NCI-H748 treated with DMSO at 0.1 percent for 48 hours (cell line): Measurements from ENCODE around the gene RERE.
"Not testable (repeated sequence)": the region's sequence is repeated elsewhere in the genome, so short reads cannot be mapped to it uniquely, and the experiment has no call there.

Source experiments
- DNase-seq: peaks from one replicate; lab custom pipeline; 2025; lab: John Stamatoyannopoulos, UW

The RERE gene

DNA sequence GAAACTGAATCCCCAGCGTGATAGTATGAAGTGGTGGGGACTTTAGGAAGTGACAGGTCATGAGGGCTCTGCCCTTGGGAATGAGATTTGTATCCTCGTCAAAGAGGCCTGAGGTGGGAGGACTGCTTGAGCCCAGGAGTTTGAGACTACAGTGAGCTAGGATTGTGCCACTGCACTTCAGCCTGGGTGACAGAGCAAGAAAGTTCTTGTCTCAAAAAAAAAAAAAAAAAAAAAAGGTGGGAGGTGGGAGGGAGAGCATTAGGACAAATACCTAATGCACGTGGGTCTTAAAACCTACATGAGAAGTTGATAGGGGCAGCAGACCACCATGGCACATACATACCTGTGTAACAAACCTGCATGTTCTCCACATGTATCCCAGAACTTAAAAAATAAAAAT lies 24.0 kb upstream of the RERE start:
- DNase-seq: no peak

DNA sequence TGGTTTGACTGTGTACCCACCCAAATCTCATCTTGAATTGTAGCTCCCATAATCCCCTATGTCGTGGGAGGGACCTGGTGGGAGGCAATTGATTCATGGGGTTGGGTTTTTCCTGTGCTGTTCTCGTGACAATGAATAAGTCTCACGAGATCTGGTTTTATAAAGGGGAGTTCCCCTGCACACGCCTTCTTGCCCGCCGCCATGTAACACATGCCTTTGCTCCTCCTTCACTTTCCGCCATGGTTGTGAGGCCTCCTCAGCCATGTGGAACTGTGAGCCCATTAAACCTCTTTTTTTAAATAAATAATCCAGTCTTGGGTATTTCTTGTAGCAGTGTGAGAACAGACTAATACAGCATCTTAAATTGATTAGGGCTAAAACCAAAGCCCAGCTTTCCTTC lies 22.6 kb upstream of the RERE start:
- DNase-seq: no peak

DNA sequence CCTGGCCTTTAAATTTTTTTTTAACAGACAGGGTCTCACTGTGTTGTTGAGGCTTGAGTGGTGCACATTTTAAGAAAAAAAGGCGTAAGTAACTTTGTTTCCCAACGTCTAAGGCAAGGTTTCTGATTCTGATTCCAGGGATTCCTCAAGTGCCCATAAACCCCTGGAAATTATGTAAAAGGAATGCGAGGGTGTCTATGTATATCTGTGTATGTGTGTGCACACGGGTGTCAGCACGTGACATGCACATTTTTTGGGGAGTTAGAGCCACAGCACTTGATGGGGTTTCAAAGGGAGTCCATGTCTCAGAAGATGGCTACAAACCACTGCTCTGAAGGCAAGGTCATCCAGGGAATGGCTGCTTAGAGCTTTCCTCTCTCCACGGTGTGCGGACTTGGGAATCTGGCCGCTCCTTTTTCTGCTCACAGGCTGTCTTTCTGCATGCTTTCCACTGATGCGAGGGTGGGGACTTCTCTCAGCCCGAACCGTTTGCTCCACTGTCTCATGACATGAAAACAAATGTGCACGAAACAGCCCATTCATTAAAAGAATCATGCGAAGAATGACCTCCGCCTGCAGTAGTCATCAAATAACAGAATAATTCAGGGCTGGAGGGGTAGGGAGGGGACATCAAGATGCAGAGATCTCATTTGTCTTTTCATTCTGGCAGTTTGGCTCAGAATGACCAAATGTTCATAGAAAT lies 18.7 kb upstream of the RERE start:
- no peak for DNase-seq

GRCh38 chr1:8831340-8831739 lies 13.9 kb upstream of the RERE start:
- no peak for DNase-seq

DNA sequence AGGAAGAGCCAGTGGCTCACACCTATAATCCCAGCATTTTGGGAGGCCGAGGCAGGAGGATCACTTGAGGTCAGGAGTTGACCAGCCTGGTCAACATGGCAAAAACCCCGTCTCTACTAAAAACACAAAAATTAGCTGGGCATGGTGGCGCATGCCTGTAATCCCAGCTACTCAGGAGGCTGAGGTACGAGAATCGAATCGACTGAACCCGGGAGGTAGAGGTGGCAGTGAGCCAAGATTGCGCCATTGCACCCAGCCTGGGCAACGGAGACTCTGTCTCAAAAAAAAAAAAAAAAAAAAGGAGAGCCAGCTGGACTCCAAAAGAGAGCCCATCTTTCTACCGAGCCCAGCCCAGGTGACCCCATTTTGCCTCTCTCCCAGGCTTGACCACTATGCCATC lies 13.3 kb upstream of the RERE start:
- not testable (repeated sequence) for DNase-seq

DNA sequence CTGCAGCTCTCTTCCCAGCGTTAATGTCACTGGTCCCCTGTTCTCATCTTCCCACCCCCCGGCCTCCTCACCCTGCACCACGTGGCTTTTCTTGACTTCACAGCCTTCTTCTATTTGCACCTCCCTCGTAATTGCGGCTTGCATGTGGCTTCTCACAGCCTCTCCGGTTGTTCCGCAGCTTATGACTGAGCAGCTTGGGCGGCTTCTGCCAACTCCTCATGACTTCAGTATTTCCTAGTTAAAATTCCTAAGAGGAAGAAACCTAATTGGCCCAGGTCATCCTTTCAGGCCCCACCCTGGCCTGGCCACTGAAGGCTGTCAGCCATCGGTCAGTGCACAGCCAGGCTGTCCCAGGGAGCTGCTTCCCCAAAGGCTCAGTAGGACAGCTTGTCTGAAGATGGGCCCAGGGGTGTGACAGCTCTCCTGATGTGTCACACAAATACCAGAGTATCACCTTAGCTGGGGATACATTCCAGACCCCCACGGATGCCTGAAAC lies 8.6 kb upstream of the RERE start:
- DNase-seq: no peak

GRCh38 chr1:8823295-8823664 lies 5.8 kb upstream of the RERE start:
- DNase-seq: no peak

DNA sequence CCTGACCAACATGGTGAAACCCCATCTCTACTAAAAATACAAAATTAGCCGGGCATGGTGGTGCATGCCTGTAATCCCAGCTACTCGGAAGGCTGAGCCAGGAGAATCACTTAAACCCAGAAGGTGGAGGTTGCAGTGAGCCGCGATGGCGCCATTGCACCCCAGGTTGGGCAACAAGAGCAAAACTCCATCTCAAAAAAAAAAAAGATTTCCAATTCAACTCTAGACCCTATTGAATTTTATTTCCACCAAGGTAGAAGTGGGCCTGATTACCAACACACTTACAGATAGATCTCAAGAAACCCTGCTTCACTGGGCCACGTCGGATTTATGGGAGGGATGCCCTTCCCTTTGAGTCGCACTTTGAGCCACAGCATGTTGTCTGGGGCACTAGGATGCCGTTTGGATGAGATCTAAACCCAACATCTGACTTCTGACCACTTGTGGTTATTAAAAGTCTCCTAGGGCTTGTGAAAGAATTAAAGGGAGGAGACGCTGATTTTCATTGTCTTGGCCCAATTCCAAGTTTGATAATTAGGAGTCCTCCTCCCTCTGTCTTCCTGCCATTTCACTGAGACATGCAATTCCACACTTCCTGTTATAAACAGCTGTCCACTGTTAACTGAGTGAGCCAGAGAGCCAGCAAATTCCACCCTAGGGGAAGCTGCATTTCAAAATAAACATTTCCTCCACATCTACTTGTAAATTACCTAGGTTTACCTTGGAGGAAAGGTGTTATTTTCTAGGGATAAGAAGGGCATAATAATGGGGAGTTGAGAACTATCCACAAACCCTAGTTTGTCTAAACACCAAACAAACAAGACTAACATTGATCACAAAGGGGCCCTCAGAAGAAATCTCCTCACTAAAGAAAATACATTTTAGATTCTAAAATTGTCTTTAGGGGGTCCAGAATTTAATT lies 5.2 kb upstream of the RERE start:
- peak; percentile 66 for DNase-seq

DNA sequence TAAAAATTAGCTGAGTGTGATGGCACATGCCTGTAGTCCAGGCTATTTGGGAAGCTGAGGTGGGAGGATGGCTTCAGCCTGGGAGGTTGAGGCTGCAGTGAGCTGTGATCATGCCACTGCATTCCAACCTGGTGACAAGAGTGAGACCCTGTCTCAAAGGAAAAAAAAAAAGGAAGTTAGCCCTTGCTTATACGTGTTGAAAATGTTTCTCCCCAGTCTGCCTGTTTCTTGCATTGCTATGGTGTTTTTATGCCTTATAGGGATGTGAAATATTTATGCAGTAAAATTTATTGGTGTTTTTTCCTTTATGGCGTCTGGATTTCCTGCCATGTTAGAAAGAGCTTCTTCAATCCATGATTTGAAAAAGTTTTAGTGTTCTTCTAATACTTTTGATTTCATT lies 3.6 kb upstream of the RERE start:
- DNase-seq: no peak

DNA sequence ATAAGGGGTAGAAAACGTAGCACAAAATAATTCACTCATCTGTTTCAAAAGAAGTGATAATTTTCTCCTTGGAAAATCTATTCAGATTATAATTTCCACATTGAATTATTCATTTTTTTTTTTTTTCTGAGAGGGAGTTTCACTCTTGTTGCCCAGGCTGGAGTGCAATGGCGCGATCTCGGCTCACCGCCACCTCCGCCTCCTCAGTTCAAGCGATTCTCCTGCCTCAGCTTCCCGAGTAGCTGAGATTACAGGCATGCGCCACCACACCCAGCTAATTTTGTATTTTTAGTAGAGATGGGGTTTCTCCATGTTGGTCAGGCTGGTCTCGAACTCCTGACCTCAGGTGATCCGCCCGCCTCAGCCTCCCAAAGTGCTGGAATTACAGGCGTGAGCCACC lies 1.3 kb upstream of the RERE start:
- DNase-seq: not testable (repeated sequence)

DNA sequence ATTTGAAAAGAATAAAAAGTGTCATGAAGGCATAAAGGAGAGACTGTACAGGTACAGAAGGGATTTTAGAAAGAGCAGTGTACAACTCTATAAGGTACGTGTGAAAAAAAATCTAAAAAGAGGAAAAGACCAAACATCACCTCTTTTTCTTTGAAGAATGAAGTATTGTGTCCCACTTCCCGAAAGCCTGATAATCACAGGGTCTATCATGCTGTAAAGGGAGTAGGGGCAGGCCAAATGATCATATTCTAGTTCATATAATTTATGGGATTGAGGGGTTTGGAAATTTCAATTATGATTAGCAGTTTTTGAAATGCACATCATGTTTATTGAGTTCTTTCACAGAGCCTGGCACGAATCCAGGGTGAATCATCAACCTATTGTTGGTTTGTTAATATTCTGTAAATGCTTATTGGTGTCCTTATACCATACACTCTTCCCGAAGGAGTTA lies 910 bp upstream of the RERE start:
- peak; percentile 49 for DNase-seq

DNA sequence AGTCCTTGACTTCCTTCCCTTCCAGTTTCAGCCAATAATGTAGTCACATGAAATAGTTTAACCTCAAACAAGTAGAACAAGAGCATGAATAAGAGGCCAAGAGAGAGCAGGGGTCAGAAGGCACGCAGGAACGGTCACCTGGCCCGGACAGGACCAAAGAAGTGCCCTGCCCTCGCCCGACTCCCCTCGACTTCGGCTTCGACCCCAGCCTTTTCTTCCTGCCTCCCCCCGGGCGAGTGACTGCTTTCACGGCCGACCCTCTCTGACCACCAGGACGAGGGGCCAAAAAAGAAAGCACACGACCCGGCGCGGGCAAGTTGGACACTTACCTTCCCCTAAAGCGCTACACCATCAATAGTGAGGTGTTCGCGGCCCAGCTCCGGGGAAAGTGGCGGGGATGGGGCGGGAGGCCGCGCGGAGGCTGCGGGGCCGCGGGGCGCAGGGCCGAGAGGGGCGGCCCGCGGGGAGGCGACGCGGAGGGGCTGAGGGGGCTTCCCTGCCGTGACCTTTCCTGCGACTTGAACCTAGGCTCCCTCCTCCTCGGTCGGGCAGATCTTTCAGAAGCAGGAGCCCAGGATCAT lies 519 bp downstream of the RERE start:
- no peak for DNase-seq

GRCh38 chr1:8816264-8816663 lies 1.2 kb downstream of the RERE start:
- DNase-seq: no peak

DNA sequence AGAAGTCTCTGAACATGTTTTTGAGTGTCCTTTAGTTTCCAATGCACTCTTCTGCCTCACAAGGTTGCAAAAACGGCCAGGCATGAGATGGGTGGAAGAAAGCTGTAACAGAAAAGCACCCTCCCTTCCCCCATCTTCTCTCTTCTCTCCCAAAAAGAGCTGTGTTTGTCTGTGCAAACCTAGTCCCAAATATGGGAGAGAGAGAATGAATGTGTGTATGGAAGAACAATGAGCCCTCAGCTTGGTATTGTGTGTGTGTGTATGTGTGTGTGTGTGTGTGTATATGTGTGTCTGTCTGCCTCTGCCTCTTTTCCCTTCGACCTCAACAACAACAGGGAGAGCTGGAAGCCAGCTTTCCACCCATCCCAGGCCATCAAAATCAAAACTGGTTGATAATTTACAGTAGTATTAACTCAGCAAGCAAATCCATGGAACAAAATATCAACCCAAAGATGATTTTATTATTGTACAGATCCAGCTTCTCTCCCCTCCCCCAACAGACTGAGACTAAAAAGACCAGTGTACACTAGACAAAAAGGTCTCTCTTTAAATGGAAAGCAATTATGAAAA lies 1.8 kb downstream of the RERE start:
- DNase-seq: peak; percentile 45

GRCh38 chr1:8814865-8815264 lies 2.6 kb downstream of the RERE start:
- DNase-seq: peak; percentile 55

DNA sequence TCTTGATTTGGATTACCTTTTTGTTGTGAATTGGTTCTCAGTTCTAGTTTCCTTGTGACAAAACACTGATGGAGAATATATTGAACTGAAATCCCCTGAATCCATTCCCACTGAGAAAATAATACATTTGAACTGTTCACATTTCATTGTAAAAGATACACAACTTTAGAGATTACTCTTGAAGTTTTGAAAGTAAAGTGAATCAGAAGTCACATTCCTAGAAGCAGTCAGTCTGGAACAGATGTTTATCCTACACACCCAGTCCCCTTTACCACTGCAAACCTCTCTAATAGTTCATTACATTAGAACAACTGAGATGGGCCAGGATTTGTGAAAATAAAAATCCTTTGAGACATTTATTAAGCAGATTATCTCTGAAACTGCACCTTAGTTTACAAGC lies 3.4 kb downstream of the RERE start:
- DNase-seq: no peak

GRCh38 chr1:8813016-8813763 lies 4.2 kb downstream of the RERE start:
- no peak for DNase-seq

GRCh38 chr1:8812081-8812480 lies 5.4 kb downstream of the RERE start:
- no peak for DNase-seq

GRCh38 chr1:8810987-8811386 lies 6.5 kb downstream of the RERE start:
- DNase-seq: no peak

DNA sequence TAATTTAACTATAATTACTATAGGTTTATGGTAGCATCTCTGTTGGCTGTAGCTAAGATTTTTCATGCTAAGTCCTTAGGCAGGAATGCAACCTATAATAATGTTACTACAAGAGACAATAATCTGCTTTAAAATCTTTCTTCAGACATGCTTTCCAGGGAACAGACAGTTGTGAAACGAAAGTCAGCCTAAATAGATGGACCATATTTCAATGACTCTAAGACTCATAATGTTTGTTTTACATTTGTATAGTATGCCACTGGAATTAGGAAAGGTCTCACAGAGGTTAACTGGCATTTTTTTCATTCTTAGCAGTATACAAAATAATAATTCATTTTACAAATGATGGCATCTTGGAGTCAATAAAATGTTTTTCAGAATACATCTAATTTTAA lies 8.1 kb downstream of the RERE start:
- no peak for DNase-seq

- DNase-seq: no peak
Measured at GRCh38 chr1:8807004-8807403, 10.4 kb downstream of the RERE start.

- DNase-seq: no peak
Measured at GRCh38 chr1:8800416-8800815, 17.0 kb downstream of the RERE start.
